K562 (cell line): ENCODE measurements around the gene TM7SF2. TPM values are rescaled to one million over a fixed set of nuclear protein-coding genes. Genes with fewer than 3 reads are reported as not detected.
A peak's percentile ranks its signal among the peaks of the same experiment; 100 is the strongest.

Experiments used
- FOS ChIP-seq: IDR thresholded peaks from 3 replicates; pipeline ENCODE4 v1.6.1; 2011; ENCODE audit not compliant: insufficient read length; ENCODE audit errors: extremely low read depth
- KDM2B ChIP-seq: fragments of 250-450 bp; sonication (Bioruptor Pico); IDR thresholded peaks from 2 replicates; pipeline ENCODE4 v1.8.0; 2021; ENCODE audit warnings: mild to moderate bottlenecking, moderate library complexity
- MECOM ChIP-seq: fragments of 250-450 bp; sonication (Bioruptor Pico); IDR thresholded peaks from 2 replicates; pipeline ENCODE4 v1.8.0; 2022; ENCODE audit warnings: inconsistent platforms
- MGA ChIP-seq: fragments of 450-650 bp; IDR thresholded peaks from 2 replicates; pipeline ENCODE4 v1.6.1; 2016; ENCODE audit warnings: mild to moderate bottlenecking, moderate library complexity
- RBM15 ChIP-seq: fragments of 200-400 bp; formaldehyde crosslinking; IDR thresholded peaks from 2 replicates; pipeline ENCODE4 v1.6.1; 2018; ENCODE audit warnings: mild to moderate bottlenecking, low read length, moderate library complexity; ENCODE audit not compliant: insufficient read depth
- SMARCE1 ChIP-seq: fragments of 450-650 bp; IDR thresholded peaks from 2 replicates; pipeline ENCODE4 v1.7.1; 2016; ENCODE audit warnings: mild to moderate bottlenecking
- SP1 ChIP-seq: sonication (generic); formaldehyde crosslinking; IDR thresholded peaks from 2 replicates; pipeline ENCODE4 v1.8.1; 2022; ENCODE audit warnings: mild to moderate bottlenecking, missing genetic modification reagents
- TAF7 ChIP-seq: fragments of 450-650 bp; IDR thresholded peaks from 2 replicates; pipeline ENCODE4 v1.6.1; 2016; ENCODE audit warnings: missing genetic modification characterization, missing compliant biosample characterization
- U2AF1 ChIP-seq: fragments of 200-400 bp; formaldehyde crosslinking; optimal IDR thresholded peaks from 2 replicates; pipeline ENCODE3; 2017; ENCODE audit warnings: mild to moderate bottlenecking, low read depth, low read length, moderate library complexity
- YBX1 ChIP-seq: fragments of 450-650 bp; IDR thresholded peaks from 2 replicates; pipeline ENCODE4 v1.7.1; 2016; ENCODE audit warnings: mild to moderate bottlenecking
- ZNF347 ChIP-seq: fragments of 450-650 bp; formaldehyde crosslinking; IDR thresholded peaks from 2 replicates; pipeline ENCODE4 v1.4.0; 2020; ENCODE audit warnings: low read depth, mild to moderate bottlenecking, moderate library complexity
- ZNF449 ChIP-seq: fragments of 250-450 bp; sonication (Bioruptor Pico); IDR thresholded peaks from 2 replicates; pipeline ENCODE4 v1.8.0; 2022; ENCODE audit warnings: moderate library complexity, mild to moderate bottlenecking, inconsistent platforms
- polyA plus RNA-seq, 8 experiments: library from polyadenylated mRNA; depleted of rRNA in 4 of 8; stranded (reverse) in 5 of 8; unstranded in 3 of 8; fragments of >200 nt; fragmentation: Nextera tagmentation in 2 of 8; fragmentation: Illumina TruSeq in 1 of 8; extraction: Ambion mirVana in 2 of 8; extraction: Trizol in 1 of 8; gene quantifications; 2 replicates each; pipeline versions ENCODE4 v1.2.1 to v1.2.3, GENCODE V29; 2011 to 2014; ENCODE audit warnings: inconsistent platforms in 1 of 8, missing spikeins in 1 of 8
- total RNA-seq, 7 experiments: library from RNA; depleted of rRNA in 6 of 7; stranded (reverse); fragments of >200 nt in 6 of 7; fragmentation: Illumina TruSeq in 2 of 7; extraction: Trizol in 2 of 7; gene quantifications; 2 replicates each; pipeline versions ENCODE4 v1.2.1 to v1.2.3, GENCODE V29; 2011 to 2021; ENCODE audit warnings: low replicate concordance in 1 of 7
- TF ChIP-seq, protein P1 (sequence below): fragments of 250-450 bp; sonication (Bioruptor Pico); IDR thresholded peaks from 2 replicates; pipeline ENCODE4 v1.4.0; 2020

The TM7SF2 gene
- total and polyA plus RNA-seq, 9 of the 15 experiments (the other 6 are each of a cell fraction or from before 2014, with no cell fraction given): 1.2 to 22.0 (median 14.3) TPM

- TF ChIP-seq MGA (no peak), RBM15 (no peak), YBX1 (no peak), ZNF347 (no peak), SMARCE1 (no peak), U2AF1 (no peak), ZNF449 (no peak), KDM2B (CRISPR knock-in tag) (0 out of 2 replicates have a peak, but pooled peaks have one; percentile 35), SP1 (CRISPR knock-in tag) (peak; percentile 89), FOS (no peak), MECOM (CRISPR knock-in tag) (peak; percentile 82), TAF7 (0 out of 2 replicates have a peak, but pooled peaks have one; percentile 55)
- TF ChIP-seq, protein P1, sequence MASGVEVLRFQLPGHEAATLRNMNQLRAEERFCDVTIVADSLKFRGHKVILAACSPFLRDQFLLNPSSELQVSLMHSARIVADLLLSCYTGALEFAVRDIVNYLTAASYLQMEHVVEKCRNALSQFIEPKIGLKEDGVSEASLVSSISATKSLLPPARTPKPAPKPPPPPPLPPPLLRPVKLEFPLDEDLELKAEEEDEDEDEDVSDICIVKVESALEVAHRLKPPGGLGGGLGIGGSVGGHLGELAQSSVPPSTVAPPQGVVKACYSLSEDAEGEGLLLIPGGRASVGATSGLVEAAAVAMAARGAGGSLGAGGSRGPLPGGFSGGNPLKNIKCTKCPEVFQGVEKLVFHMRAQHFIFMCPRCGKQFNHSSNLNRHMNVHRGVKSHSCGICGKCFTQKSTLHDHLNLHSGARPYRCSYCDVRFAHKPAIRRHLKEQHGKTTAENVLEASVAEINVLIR (CRISPR knock-in tag): peak; percentile 78
Measured at GRCh38 chr11:65134240-65134951, 22.7 kb downstream of the TM7SF2 start, which contains the start of gene SYVN1 (continued).
